ENCODE data around the gene ECM1.

- 0 out of 2 replicates have a peak, but pooled peaks have one; percentile 8 for TF ChIP-seq CTCF (conservative IDR thresholded peaks at IDR 0.05; ENCODE audit: low read length)
- TF ChIP-seq EZH2phosphoT487 (IDR thresholded peaks at IDR 0.05; ENCODE audit: borderline replicate concordance): no peak
Observed at GRCh38 chr1:150561254-150561973, 53.5 kb downstream of the ECM1 start.
